CD14-positive monocyte (primary cell): ENCODE results near the gene EYS. TPM values are rescaled to one million over a fixed set of nuclear protein-coding genes. Genes with fewer than 3 reads are reported as not detected.
A peak's percentile ranks its signal among the peaks of the same experiment; 100 is the strongest.

Experiments
- DNase-seq, 3 donors: peaks; one replicate each; pipeline ENCODE4 v3.0.0-alpha.2; 2011 to 2022
- H2AFZ ChIP-seq: 2 replicates; pipeline ENCODE4 v1.6.0; 2012; ENCODE audit warnings: mild to moderate bottlenecking, low read depth, low read length, inconsistent platforms; ENCODE audit not compliant: insufficient read depth, poor library complexity, severe bottlenecking
- H3K27ac ChIP-seq, 2 donors: 1 replicate in 1 of 2; 2 replicates in 1 of 2; pipeline ENCODE4 v1.5.1; 2012 to 2013; ENCODE audit warnings: low read length in 2 of 2, control low read depth in 1 of 2, inconsistent platforms in 1 of 2, low read depth in 1 of 2, mild to moderate bottlenecking in 1 of 2
- H3K27me3 ChIP-seq, 2 donors: one replicate each; pipeline versions ENCODE4 v1.6.0 to v1.6.1; 2011 to 2013; ENCODE audit warnings: low read length in 2 of 2; ENCODE audit not compliant: control insufficient read depth in 2 of 2, insufficient read depth in 2 of 2
- H3K36me3 ChIP-seq, 2 donors: replicated peaks in 1 of 2; 1 replicate in 1 of 2; 2 replicates in 1 of 2; pipeline versions ENCODE4 v1.5.1 to v1.6.1; 2012 to 2013; ENCODE audit warnings: low read length in 2 of 2, control low read depth in 1 of 2, inconsistent platforms in 1 of 2, mild to moderate bottlenecking in 1 of 2; ENCODE audit not compliant: insufficient read depth in 2 of 2, control insufficient read depth in 1 of 2
- H3K4me1 ChIP-seq, 2 donors: 1 replicate in 1 of 2; 2 replicates in 1 of 2; pipeline versions ENCODE4 v1.5.1 to v1.6.1; 2012 to 2013; ENCODE audit warnings: low read length in 2 of 2, control low read depth in 1 of 2, inconsistent platforms in 1 of 2, mild to moderate bottlenecking in 1 of 2, moderate library complexity in 1 of 2; ENCODE audit not compliant: insufficient read depth in 2 of 2, control insufficient read depth in 1 of 2
- H3K4me2 ChIP-seq: replicated peaks from 2 replicates; pipeline ENCODE3; 2012; ENCODE audit warnings: low read length, moderate library complexity, mild to moderate bottlenecking; ENCODE audit not compliant: poor library complexity, severe bottlenecking; ENCODE audit errors: extremely low read depth
- H3K4me3 ChIP-seq, 3 experiments: fragments of 200-600 bp in 1 of 3; sonication (generic) in 1 of 3; replicated peaks in 1 of 3; 1 replicate in 2 of 3; 2 replicates in 1 of 3; pipeline ENCODE4 v1.5.1; 2011 to 2013; ENCODE audit warnings: low read length in 3 of 3, mild to moderate bottlenecking in 3 of 3, control low read depth in 2 of 3, low read depth in 2 of 3, inconsistent platforms in 1 of 3, moderate library complexity in 1 of 3
- H3K79me2 ChIP-seq: 2 replicates; pipeline ENCODE4 v1.6.0; 2012; ENCODE audit warnings: mild to moderate bottlenecking, control low read depth, inconsistent platforms, low read length, moderate library complexity; ENCODE audit not compliant: insufficient read depth
- H3K9ac ChIP-seq: 2 replicates; pipeline ENCODE4 v1.6.0; 2017; ENCODE audit warnings: low read length, mild to moderate bottlenecking; ENCODE audit not compliant: insufficient read depth, poor library complexity, severe bottlenecking
- H3K9me3 ChIP-seq, 2 donors: replicated peaks in 1 of 2; 1 replicate in 1 of 2; 2 replicates in 1 of 2; pipeline versions ENCODE4 v1.5.1 to v1.6.1; 2012 to 2013; ENCODE audit warnings: low read length in 2 of 2, control low read depth in 1 of 2; ENCODE audit not compliant: control insufficient read depth in 1 of 2, insufficient read depth in 1 of 2
- H4K20me1 ChIP-seq: 2 replicates; pipeline ENCODE4 v1.6.0; 2012; ENCODE audit warnings: mild to moderate bottlenecking, low read length, control low read depth, moderate library complexity; ENCODE audit not compliant: insufficient read depth
- H3K27ac Mint-ChIP-seq, 7 donors: one replicate each; pipeline ENCODE4 v1.8.0; 2020; ENCODE audit warnings: mild to moderate bottlenecking in 7 of 7, mixed read lengths in 7 of 7, moderate library complexity in 6 of 7, inconsistent platforms in 2 of 7
- H3K27me3 Mint-ChIP-seq, 3 donors: one replicate each; pipeline ENCODE4 v1.8.0; 2021 to 2022; ENCODE audit warnings: low read depth in 3 of 3, mild to moderate bottlenecking in 3 of 3, mixed read lengths in 3 of 3, moderate library complexity in 3 of 3, inconsistent platforms in 1 of 3
- H3K36me3 Mint-ChIP-seq, 2 donors: one replicate each; pipeline ENCODE4 v1.8.0; 2020; ENCODE audit warnings: mixed read lengths in 2 of 2, inconsistent platforms in 1 of 2, mild to moderate bottlenecking in 1 of 2
- H3K4me1 Mint-ChIP-seq: one replicate; pipeline ENCODE4 v1.8.0; 2020; ENCODE audit warnings: mild to moderate bottlenecking, mixed read lengths
- H3K4me3 Mint-ChIP-seq, 2 donors: one replicate each; pipeline ENCODE4 v1.8.0; 2020; ENCODE audit warnings: mild to moderate bottlenecking in 2 of 2, mixed read lengths in 2 of 2, moderate library complexity in 1 of 2
- H3K9me3 Mint-ChIP-seq, 7 donors: one replicate each; pipeline ENCODE4 v1.8.0; 2020 to 2022; ENCODE audit warnings: mixed read lengths in 7 of 7, mild to moderate bottlenecking in 6 of 7, moderate library complexity in 6 of 7, inconsistent platforms in 2 of 7
- CTCF ChIP-seq: fragments of 200-600 bp; IDR thresholded peaks from one replicate; pipeline ENCODE4 v1.8.0; 2022; ENCODE audit warnings: antibody characterized with exemption, mild to moderate bottlenecking
- WGBS: methylation state at CpG from one replicate; pipeline ENCODE4 v1.1.5; 2013; ENCODE audit warnings: missing lambda C conversion rate; ENCODE audit not compliant: insufficient coverage; 5-methylcytosine and 5-hydroxymethylcytosine counted together
- intact Hi-C, 2 donors: fragments of 100-400 bp; cut with micrococcal nuclease; formaldehyde crosslinking; loops; one replicate each; pipeline versions ENCODE4 v1.15.0 to v1.15.1; 2023
- polyA plus RNA-seq, 3 donors: library from polyadenylated mRNA; depleted of rRNA in 1 of 3; unstranded in 2 of 3; stranded (reverse) in 1 of 3; fragments of 300-500 nt in 2 of 3; fragments of >200 nt in 1 of 3; fragmentation: Illumina TruSeq in 2 of 3; gene quantifications; 1 replicate in 2 of 3; 2 replicates in 1 of 3; pipeline ENCODE4 v1.2.3, GENCODE V29; 2012 to 2021

EYS gene
- polyA plus RNA-seq, 3 donors = 0.01 to 0.03 TPM; not detected in 1

DNA sequence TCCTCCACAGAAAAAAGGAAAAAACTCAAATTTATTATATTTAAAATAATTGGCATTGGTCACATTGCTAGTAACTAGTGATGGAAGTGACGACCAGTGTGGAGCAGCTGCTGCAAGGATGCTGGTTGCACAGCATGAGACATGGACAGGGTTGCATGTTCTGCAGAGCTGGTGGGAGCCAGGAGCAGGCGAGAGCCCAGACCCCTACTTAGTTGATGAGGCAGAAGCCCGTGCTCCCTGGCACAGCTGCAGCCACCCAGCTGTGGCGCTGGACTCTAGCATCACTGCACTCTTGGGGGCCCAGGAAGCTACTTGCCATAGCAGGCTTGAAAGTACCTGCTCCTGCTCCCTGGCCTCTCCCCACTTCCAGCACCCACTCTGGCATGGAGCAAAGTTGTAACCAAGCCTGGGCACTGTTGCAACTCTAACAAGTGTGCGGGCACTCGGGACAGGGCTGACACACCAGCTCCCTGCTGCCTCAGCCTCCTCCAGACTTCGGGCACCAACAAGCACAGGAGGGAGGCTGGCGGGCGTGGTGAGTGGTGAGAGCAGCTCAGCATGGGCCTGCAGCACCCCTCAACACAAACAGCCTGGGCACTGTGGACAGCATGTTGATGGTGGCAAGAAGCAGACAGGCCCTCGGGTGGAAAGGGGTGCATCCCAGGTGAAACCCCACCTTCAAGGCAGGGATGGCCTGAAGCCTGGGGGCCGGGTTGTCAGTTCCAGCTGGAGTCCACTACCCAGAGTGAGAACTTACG lies 69.6 kb downstream of the EYS start:
- Mint-ChIP-seq H3K27me3 (no peaks in the 10 kb centered on the region), H3K4me3 (no peak overlapping the region), H3K4me1 (peaks cover 13% of the 10 kb centered on the region), H3K9me3 (peaks cover 0 to 2% (median 0%) of the 10 kb centered on the region in 7 donors), H3K27ac (no peak overlapping the region), H3K36me3 (no peaks in the 10 kb centered on the region)
- no peaks in the 10 kb centered on the region for H3K27me3 ChIP-seq
- DNase-seq = no peak
- H3K4me1 ChIP-seq = no peaks in the 10 kb centered on the region
- no peak for TF ChIP-seq CTCF
- H2AFZ ChIP-seq = no peak overlapping the region
- WGBS = 80% methylated on average over 8 of the region's 12 CpGs
- H3K36me3 ChIP-seq = no peaks in the 10 kb centered on the region
- intact Hi-C loops = loop anchor here in 1 of 2 donors (2.0 kb wide), 1 partner anchor 29 kb away; no protein-coding TSS in a partner anchor
- no peaks in the 10 kb centered on the region for H4K20me1 ChIP-seq
- H3K9ac ChIP-seq = no peak overlapping the region
- H3K4me3 ChIP-seq = no peak overlapping the region
- H3K27ac ChIP-seq = no peak overlapping the region
- H3K9me3 ChIP-seq = peaks cover 0 to 3% of the 10 kb centered on the region in 2 donors
- H3K4me2 ChIP-seq = no peak overlapping the region
- no peaks in the 10 kb centered on the region for H3K79me2 ChIP-seq

DNA sequence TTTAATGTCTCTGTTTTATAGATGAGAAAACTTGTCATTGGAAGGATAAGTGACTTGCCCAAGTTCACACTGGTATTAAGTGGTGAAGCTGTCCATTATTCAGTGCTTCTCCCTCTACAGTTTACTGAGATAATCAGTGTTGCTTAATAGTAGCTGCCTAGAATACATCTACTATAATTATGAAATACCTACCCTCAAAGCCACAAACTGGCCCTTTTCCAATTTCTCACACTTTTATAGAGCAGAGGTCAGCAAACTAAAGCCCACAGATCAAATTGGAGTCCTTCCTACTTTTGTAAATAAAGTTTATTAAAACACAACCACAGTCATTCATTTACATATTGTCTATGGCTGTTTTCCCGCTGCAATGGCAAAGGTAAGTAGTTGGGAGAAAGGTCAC lies 73.5 kb downstream of the EYS start:
- H3K9ac ChIP-seq = no peak overlapping the region
- no CpG with 5 or more reads among the region's 1 CpG for whole genome bisulfite sequencing
- H3K27me3 ChIP-seq = no peaks in the 10 kb centered on the region
- no peaks in the 10 kb centered on the region for H3K36me3 ChIP-seq
- Mint-ChIP-seq H3K27me3 (peaks cover 0 to 2% (median 0%) of the 10 kb centered on the region in 3 donors), H3K27ac (peak overlapping the region in 1 of 7 donors; percentile 28), H3K36me3 (no peaks in the 10 kb centered on the region), H3K4me3 (peak overlapping the region in 1 of 2 donors; percentile 22), H3K9me3 (peaks cover under 1 to 4% (median 2%) of the 10 kb centered on the region in 7 donors), H3K4me1 (peaks cover 13% of the 10 kb centered on the region)
- H3K27ac ChIP-seq = no peak overlapping the region
- no peak overlapping the region for H2AFZ ChIP-seq
- H3K4me1 ChIP-seq = no peaks in the 10 kb centered on the region
- intact Hi-C loops = no loop called here
- peaks cover 0 to 3% of the 10 kb centered on the region in 2 donors for H3K9me3 ChIP-seq
- no peaks in the 10 kb centered on the region for H4K20me1 ChIP-seq
- DNase-seq = no peak
- H3K4me3 ChIP-seq = no peak overlapping the region
- no peaks in the 10 kb centered on the region for H3K79me2 ChIP-seq
- no peak overlapping the region for H3K4me2 ChIP-seq
- TF ChIP-seq CTCF = no peak
